HEK293T (cell line): ENCODE data around the gene ADCY2.

Experiments used
- CTCF ChIA-PET: fragments of 350-600 bp; formaldehyde crosslinking; extraction: SDS; loops from one replicate; lab custom pipeline; 2021; ENCODE audit warnings: antibody characterized with exemption, inconsistent platforms; lab: Yijun Ruan, JAX
- POLR2A ChIA-PET: fragments of 350-600 bp; formaldehyde crosslinking; extraction: SDS; loops from one replicate; lab custom pipeline; 2020; ENCODE audit warnings: antibody characterized with exemption, inconsistent platforms; lab: Yijun Ruan, JAX
- DNase-seq: peaks from one replicate; pipeline ENCODE4 v3.0.0; 2012; ENCODE audit warnings: mixed read lengths; ENCODE audit errors: extremely low spot score
- ARNT ChIP-seq: fragments of 450-650 bp; IDR thresholded peaks from 2 replicates; pipeline ENCODE4 v1.6.1; 2017; ENCODE audit warnings: mild to moderate bottlenecking
- BHLHE40 ChIP-seq: fragments of 450-650 bp; IDR thresholded peaks from 2 replicates; pipeline ENCODE4 v1.6.1; 2016; ENCODE audit warnings: mild to moderate bottlenecking, moderate library complexity, borderline replicate concordance
- CTBP1 ChIP-seq: fragments of 450-650 bp; IDR thresholded peaks from 2 replicates; pipeline ENCODE4 v1.6.1; 2016; ENCODE audit warnings: borderline replicate concordance
- ELF4 ChIP-seq: fragments of 450-650 bp; IDR thresholded peaks from 2 replicates; pipeline ENCODE4 v1.6.1; 2017; ENCODE audit warnings: antibody characterized with exemption
- FOXA1 ChIP-seq: fragments of 450-650 bp; IDR thresholded peaks from 2 replicates; pipeline ENCODE4 v1.6.1; 2016; ENCODE audit warnings: mild to moderate bottlenecking
- FOXK2 ChIP-seq: fragments of 450-650 bp; IDR thresholded peaks from 2 replicates; pipeline ENCODE4 v1.6.1; 2016; ENCODE audit warnings: mild to moderate bottlenecking
- FOXM1 ChIP-seq: fragments of 450-650 bp; IDR thresholded peaks from 2 replicates; pipeline ENCODE4 v1.6.1; 2017; ENCODE audit warnings: mild to moderate bottlenecking, borderline replicate concordance
- HDGF ChIP-seq: fragments of 450-650 bp; IDR thresholded peaks from 2 replicates; pipeline ENCODE4 v1.6.1; 2017; ENCODE audit warnings: antibody characterized with exemption, borderline replicate concordance
- L3MBTL2 ChIP-seq: fragments of 450-650 bp; conservative IDR thresholded peaks from 2 replicates; pipeline ENCODE4 v1.6.1; 2016; ENCODE audit warnings: mild to moderate bottlenecking
- LEF1 ChIP-seq: fragments of 450-650 bp; IDR thresholded peaks from 2 replicates; pipeline ENCODE4 v1.6.1; 2017; ENCODE audit warnings: mild to moderate bottlenecking, borderline replicate concordance
- NFRKB ChIP-seq: fragments of 450-650 bp; IDR thresholded peaks from 2 replicates; pipeline ENCODE4 v1.6.1; 2016; ENCODE audit warnings: mild to moderate bottlenecking, moderate library complexity
- PKNOX1 ChIP-seq: fragments of 450-650 bp; IDR thresholded peaks from 2 replicates; pipeline ENCODE4 v1.6.1; 2016
- SP1 ChIP-seq: fragments of 450-650 bp; IDR thresholded peaks from 2 replicates; pipeline ENCODE4 v1.6.1; 2017
- SUZ12 ChIP-seq: fragments of 450-650 bp; IDR thresholded peaks from 2 replicates; pipeline ENCODE4 v1.6.1; 2016; ENCODE audit warnings: mild to moderate bottlenecking
- TARDBP ChIP-seq: fragments of 450-650 bp; IDR thresholded peaks from 2 replicates; pipeline ENCODE4 v1.6.1; 2016
- ZNF384 ChIP-seq: fragments of 450-650 bp; IDR thresholded peaks from 2 replicates; pipeline ENCODE4 v1.6.1; 2016

The ADCY2 gene

GRCh38 chr5:7546555-7546954 is 150.6 kb downstream of the ADCY2 start:
- TF ChIP-seq HDGF (no peak), FOXK2 (no peak), PKNOX1 (no peak), ELF4 (no peak)
- CTCF ChIA-PET = no interaction called here
- DNase-seq = no peak
- POLR2A ChIA-PET = no interaction called here

GRCh38 chr5:7548596-7548995 is 152.7 kb downstream of the ADCY2 start:
- POLR2A ChIA-PET = no interaction called here
- no peak for DNase-seq
- CTCF ChIA-PET = no interaction called here
- TF ChIP-seq ARNT = no peak
- TF ChIP-seq HDGF = no peak
- TF ChIP-seq SUZ12 = no peak
- TF ChIP-seq TARDBP = no peak
- TF ChIP-seq LEF1 = no peak
- TF ChIP-seq FOXA1 = no peak
- TF ChIP-seq L3MBTL2 = no peak

GRCh38 chr5:7565559-7565958 is 169.6 kb downstream of the ADCY2 start:
- ChIA-PET POLR2A (no interaction called here), CTCF (no interaction called here)
- TF ChIP-seq FOXK2 = no peak
- no peak for TF ChIP-seq L3MBTL2
- no peak for TF ChIP-seq NFRKB
- no peak for TF ChIP-seq ELF4
- TF ChIP-seq PKNOX1 = no peak
- no peak for TF ChIP-seq TARDBP
- no peak for TF ChIP-seq LEF1
- TF ChIP-seq BHLHE40 = no peak
- no peak for TF ChIP-seq FOXM1
- TF ChIP-seq CTBP1 = no peak
- no peak for TF ChIP-seq HDGF
- no peak for TF ChIP-seq FOXA1
- TF ChIP-seq ZNF384 = no peak
- TF ChIP-seq SP1 = no peak
- TF ChIP-seq SUZ12 = no peak
- TF ChIP-seq ARNT = no peak
- no peak for DNase-seq

- ChIA-PET CTCF (no interaction called here), POLR2A (interaction anchor here (0.6 kb wide), 1 partner anchor 16 kb away, joined by 3 read pairs; no protein-coding TSS in a partner anchor)
- no peak for TF ChIP-seq ARNT
- no peak for TF ChIP-seq LEF1
- TF ChIP-seq SUZ12 = no peak
- TF ChIP-seq FOXK2 = no peak
- no peak for DNase-seq
Measured at GRCh38 chr5:7576023-7576715, 180.2 kb downstream of the ADCY2 start.

GRCh38 chr5:7577381-7577780 is 181.4 kb downstream of the ADCY2 start:
- no peak for DNase-seq
- POLR2A ChIA-PET = no interaction called here
- CTCF ChIA-PET = no interaction called here
- no peak for TF ChIP-seq CTBP1
- TF ChIP-seq LEF1 = no peak
- no peak for TF ChIP-seq TARDBP
- no peak for TF ChIP-seq SP1
- TF ChIP-seq L3MBTL2 = no peak
- no peak for TF ChIP-seq ARNT
- TF ChIP-seq BHLHE40 = no peak
- TF ChIP-seq SUZ12 = no peak
- no peak for TF ChIP-seq HDGF
- TF ChIP-seq ELF4 = no peak
- no peak for TF ChIP-seq FOXA1
- TF ChIP-seq PKNOX1 = no peak
- TF ChIP-seq NFRKB = no peak
- no peak for TF ChIP-seq FOXM1
- TF ChIP-seq ZNF384 = no peak
- no peak for TF ChIP-seq FOXK2

GRCh38 chr5:7578071-7578470 is 182.1 kb downstream of the ADCY2 start:
- POLR2A ChIA-PET = no interaction called here
- no peak for DNase-seq
- CTCF ChIA-PET = no interaction called here
- TF ChIP-seq CTBP1 (no peak), ELF4 (no peak), NFRKB (no peak), ARNT (no peak), L3MBTL2 (no peak), HDGF (no peak), SUZ12 (no peak), ZNF384 (no peak), FOXK2 (no peak), LEF1 (no peak), TARDBP (no peak), BHLHE40 (no peak), FOXM1 (no peak), PKNOX1 (no peak), SP1 (no peak), FOXA1 (no peak)
